Measurements from ENCODE around the gene PIEZO2.
"Not testable (repeated sequence)": the region's sequence is repeated elsewhere in the genome, so short reads cannot be mapped to it uniquely, and the experiment has no call there.

The PIEZO2 gene

GRCh38 chr18:10923551-10924070 lies 225.8 kb downstream of the PIEZO2 start:
- DNase-seq, result no peak

DNA sequence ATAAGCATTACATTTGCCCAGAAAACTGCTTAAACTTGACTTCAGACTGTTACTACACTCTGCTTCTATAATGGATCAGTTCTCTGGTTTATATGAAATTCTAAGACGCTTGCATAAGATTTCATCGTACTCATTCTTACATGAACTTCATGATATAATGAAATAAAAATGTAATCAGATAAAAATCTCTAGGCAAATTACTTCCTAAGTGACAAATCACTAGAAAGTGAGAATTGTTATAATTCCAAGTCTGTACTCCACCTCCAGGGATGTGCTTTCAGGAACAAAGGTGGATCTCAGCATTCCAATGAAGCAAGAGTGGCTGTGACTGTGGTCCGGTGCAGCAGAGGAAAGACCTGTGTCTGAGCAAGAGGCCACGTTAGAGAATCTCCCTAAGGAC lies 226.2 kb downstream of the PIEZO2 start:
- DNase-seq, result no peak

DNA sequence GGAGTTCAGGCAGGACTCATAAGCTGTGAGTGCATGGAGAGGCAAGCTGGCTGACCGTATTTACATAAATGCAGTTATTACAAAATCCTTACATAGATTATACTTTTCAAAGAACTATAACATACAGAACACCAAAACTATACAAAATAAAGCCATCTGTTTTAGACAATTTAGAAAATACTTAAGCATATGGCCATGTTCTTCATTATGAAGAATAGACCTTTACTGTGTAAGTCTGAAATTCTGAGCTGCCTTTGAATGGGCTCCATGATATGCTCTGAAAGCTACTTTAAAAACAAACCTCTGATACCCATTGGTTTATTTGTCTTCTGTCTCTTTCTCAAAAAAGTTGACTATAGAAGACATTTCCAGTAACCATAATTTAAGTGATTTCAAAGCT lies 226.7 kb downstream of the PIEZO2 start:
- DNase-seq, result not testable (repeated sequence)

DNA sequence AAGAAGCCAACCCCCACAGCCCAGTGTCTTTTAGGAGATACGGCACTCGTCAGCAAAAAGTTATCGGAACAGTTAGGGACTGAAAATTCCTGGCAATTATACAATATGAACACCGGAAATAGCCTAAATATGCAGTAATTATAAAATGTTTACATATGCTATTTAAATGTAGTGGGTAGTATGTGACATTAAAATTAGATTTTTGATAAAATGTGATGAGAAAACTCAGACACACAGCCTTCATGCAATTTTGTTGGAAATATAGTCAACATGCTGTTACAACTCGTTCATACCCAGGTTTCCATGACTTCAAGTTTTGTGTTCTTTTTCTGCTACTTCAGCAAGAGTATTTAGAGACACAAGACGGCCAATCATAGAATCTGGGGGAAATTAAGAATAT lies 229.1 kb downstream of the PIEZO2 start:
- not testable (repeated sequence) for DNase-seq

GRCh38 chr18:10919851-10920250 lies 229.5 kb downstream of the PIEZO2 start:
- no peak for DNase-seq

DNA sequence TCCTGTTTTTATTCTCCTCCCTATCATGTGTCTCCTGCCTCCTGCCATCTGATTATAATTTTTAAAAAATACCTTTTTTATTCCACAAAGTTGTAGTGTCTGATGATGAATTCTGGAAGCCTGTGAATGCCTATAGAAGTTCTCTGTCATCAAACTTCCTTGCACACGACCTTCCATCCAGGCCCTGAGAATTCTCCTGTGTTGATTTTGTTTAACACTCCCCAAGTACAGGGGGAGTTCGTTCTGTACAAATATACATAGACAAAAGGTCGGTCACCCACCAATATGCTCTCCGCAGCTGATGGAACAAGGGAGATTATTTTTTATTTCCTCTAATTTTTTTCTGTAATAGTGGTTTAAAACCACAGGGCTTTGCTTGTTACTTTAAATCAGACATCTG lies 232.5 kb downstream of the PIEZO2 start:
- DNase-seq, result no peak

GRCh38 chr18:10916387-10916786 lies 233.0 kb downstream of the PIEZO2 start:
- no peak for DNase-seq

DNA sequence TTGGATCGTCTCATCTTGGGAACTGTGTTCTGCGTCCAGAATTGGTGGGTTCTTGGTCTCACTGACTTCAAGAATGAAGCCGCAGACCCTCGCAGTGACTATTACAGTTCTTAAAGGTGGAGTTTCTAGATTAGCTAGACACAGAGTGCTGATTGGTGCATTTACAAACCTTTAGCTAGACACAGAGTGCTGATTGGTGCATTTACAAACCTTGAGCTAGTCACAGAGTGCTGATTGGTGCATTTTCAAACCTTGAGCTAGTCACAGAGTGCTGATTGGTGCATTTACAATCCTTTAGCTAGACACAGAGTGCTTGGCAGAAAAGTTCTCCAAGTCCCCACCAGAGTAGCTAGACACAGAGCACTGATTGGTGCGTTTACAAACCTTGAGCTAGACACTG lies 233.6 kb downstream of the PIEZO2 start:
- DNase-seq, result not testable (repeated sequence)

GRCh38 chr18:10914610-10915009 lies 234.8 kb downstream of the PIEZO2 start:
- DNase-seq, result not testable (repeated sequence)

- DNase-seq, result no peak
Observed at GRCh38 chr18:10913919-10914318, 235.4 kb downstream of the PIEZO2 start.

DNA sequence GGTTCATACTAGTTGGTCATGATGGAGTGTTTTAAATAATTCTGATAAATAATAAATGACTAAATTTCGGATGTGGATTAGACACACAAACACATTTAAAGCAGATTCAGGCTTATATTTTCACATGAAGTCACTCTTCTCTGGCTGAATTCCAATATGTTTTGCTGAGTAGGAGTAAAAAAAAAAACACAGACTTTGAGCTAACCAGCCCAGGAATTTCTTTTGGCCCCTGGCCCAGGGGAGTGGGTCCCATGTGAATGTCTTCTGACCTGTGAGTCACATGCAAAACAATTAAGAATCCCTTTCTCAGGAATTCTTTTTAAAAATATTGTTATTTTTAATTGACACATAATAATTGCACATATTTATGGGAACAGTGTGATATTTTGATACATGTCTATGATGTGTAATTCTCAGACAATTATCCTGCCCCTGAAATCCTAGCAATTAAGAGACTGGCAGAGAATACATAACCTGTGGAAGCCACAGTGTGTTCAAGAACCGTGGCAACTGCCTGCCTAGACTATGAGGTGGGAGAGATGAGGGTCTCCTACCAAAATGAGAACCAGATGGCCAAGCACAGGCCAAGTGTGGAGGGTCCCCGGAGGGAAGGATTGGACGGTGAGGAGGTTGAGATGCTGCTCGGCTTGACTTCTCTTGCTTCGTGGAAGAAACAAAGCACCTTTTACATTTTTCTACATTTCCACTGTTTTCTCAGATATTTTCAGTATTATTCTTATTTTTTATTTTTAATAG lies 236.4 kb downstream of the PIEZO2 start:
- no peak for DNase-seq

GRCh38 chr18:10909724-10910123 lies 239.6 kb downstream of the PIEZO2 start:
- DNase-seq, result no peak

- no peak for DNase-seq
Observed at GRCh38 chr18:10908760-10909159, 240.6 kb downstream of the PIEZO2 start.

DNA sequence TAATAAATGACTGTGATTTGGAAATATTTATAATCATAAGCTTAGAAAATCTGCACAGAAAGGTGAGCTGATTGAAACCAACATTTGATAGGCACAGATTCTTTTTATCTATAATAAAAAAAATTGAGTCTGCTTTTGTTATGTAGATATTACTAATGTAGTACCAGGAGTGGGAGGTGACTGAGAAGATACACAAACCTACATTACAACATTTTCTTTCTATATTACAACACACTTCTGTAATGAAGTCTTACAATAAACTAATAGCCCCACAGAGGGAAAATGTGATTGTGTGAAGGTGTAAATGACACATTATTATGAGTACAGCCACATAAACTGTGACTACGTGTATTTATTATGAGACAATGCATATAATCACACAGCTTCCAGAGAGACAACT lies 241.6 kb downstream of the PIEZO2 start:
- no peak for DNase-seq

DNA sequence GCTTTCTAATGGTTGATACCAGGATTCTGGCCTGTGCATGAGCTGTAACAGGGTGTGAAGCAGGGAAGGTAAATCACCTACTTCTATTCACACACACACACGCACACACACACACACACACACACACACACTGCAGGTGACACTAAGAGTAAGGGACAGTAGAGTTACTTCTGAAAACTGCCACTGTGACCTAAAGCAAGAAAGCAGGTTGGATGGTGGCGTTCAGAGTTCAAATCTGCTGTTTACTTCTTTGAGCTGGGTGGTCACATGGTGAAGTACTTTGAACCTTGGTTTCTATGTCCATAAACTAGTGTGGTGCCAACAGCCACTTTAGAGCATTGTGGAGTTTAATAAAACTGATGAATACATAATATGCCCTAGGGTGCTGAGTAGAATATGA lies 248.0 kb downstream of the PIEZO2 start:
- DNase-seq, result no peak

GRCh38 chr18:10900435-10900834 lies 248.9 kb downstream of the PIEZO2 start:
- DNase-seq, result no peak

DNA sequence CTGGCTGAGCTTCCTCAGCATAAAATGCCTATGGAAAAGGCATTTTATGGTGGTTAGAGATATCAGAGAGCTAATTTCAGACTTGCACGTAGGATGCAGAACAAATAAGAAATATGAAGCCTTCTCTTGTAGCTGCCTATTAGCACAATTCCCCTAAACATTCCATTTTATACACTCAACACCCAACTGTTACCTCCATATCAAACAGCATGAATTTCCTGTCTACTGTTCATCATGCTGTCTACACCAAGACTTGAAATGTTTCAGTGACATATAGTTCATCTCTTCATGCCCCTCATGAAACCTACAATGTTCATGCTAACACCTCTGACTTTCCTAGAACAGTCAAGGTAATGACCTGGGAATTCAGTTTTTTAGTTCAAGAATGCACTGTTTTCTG lies 249.9 kb downstream of the PIEZO2 start:
- no peak for DNase-seq

DNA sequence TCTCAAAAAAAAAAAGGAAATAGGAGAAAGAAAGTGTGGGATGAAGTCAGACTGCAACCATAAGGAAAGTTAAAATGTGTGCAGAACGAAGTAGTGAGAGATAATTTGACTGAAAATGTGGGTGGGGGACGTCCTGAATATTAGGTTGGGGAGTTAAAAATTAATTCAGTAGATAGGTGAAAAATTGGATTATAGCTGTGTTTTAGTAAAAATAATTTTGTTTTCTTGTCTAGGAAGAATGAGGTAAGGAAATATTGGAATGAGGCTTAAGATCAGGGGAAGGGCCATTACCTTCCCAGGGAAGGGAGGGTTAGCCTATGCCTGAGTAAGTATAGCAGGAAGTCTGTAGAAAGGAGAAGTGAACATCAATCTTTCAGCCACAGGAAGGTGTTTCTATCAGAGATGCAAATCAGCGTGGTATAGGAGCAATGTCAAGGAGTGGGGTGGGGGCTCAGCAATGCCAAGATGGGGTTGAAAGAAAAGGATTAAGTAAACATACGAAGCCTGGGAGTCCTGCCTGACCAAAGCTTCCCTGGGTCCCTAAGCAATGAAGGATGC lies 250.9 kb downstream of the PIEZO2 start:
- no peak for DNase-seq

- DNase-seq, result no peak
Observed at GRCh38 chr18:10896851-10897250, 252.5 kb downstream of the PIEZO2 start.

DNA sequence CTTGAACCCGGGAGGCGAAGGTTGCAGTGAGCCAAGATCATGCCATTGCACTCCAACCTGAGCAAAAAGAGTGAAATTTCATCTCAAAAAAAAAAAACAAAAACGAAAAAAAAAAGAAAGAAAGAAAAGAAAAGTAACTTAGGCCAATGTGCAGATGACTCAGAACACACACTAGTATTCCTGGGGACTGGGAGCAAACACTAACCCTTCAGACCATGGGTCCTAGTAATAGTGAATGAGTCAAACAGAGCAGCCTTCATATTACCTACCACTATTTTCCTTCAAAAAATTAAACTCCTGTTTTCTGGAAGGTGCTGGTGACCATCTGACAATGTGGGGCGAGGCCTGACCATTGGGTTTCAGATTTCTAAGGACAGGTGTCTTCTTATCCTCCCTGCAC lies 253.4 kb downstream of the PIEZO2 start:
- DNase-seq, result no peak

- no peak for DNase-seq
Observed at GRCh38 chr18:10894501-10894900, 254.9 kb downstream of the PIEZO2 start.

- DNase-seq, result no peak
Observed at GRCh38 chr18:10893761-10894160, 255.6 kb downstream of the PIEZO2 start.

- no peak for DNase-seq
Observed at GRCh38 chr18:10893196-10893595, 256.2 kb downstream of the PIEZO2 start.

- no peak for DNase-seq
Observed at GRCh38 chr18:10892786-10893185, 256.6 kb downstream of the PIEZO2 start.

DNA sequence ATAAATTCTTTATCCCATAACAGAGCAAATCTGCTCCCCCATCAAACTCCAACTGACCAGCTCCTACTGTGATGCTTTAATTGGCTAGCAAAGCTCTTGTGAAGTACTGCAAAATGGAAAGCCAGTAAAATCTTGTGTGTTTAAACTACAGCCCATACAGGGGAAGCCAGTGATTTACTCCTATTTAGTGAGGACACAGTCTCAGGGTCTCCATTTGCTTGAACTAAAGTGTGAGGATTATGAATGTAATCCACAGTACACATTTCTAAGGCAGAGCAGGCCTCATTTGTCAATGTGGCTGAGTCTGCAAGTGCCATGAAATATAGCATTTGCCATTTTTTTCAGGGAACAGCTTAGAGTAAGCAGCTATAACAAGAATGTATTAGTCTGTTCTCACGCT lies 259.3 kb downstream of the PIEZO2 start:
- no peak for DNase-seq
